Esophagus squamous epithelium (tissue), 5 donors: ENCODE measurements around the gene FBXL19. TPM values are rescaled to one million over a fixed set of nuclear protein-coding genes. Genes with fewer than 3 reads are reported as not detected.

Experiments
- DNase-seq: peaks from one replicate; lab custom pipeline; 2025; lab: John Stamatoyannopoulos, UW
- H3K27ac ChIP-seq, 4 donors: fragments of 200-600 bp; sonication (generic); one replicate each; pipeline ENCODE4 v1.5.1; 2016 to 2019; ENCODE audit warnings: mild to moderate bottlenecking in 1 of 4
- H3K27me3 ChIP-seq, 4 donors: fragments of 200-600 bp; sonication (generic); 1 replicate in 3 of 4; 2 replicates in 1 of 4; pipeline versions ENCODE4 v1.5.1 to v1.6.0; 2017 to 2021; ENCODE audit warnings: antibody characterized with exemption in 1 of 4
- H3K36me3 ChIP-seq, 3 donors: fragments of 200-600 bp; sonication (generic); one replicate each; pipeline ENCODE4 v1.5.1; 2016 to 2019
- H3K4me1 ChIP-seq, 3 donors: fragments of 200-600 bp; sonication (generic); one replicate each; pipeline ENCODE4 v1.5.1; 2017 to 2019
- H3K4me3 ChIP-seq, 4 donors: fragments of 200-600 bp; sonication (generic); 1 replicate in 3 of 4; 2 replicates in 1 of 4; pipeline ENCODE4 v1.5.1; 2016 to 2019; ENCODE audit warnings: mild to moderate bottlenecking in 2 of 4, moderate library complexity in 1 of 4
- H3K9me3 ChIP-seq, 3 donors: fragments of 200-600 bp; sonication (generic); one replicate each; pipeline ENCODE4 v1.5.1; 2016 to 2019
- POLR2A ChIP-seq, 4 donors: fragments of 450-650 bp; IDR thresholded peaks; one replicate each; pipeline ENCODE4 v1.6.1; 2017; ENCODE audit warnings: antibody characterized with exemption in 4 of 4, mild to moderate bottlenecking in 4 of 4, moderate library complexity in 3 of 4
- WGBS, 2 donors: methylation state at CpG; one replicate each; pipeline ENCODE4 v1.1.5; 2018; 5-methylcytosine and 5-hydroxymethylcytosine counted together
- intact Hi-C: fragments of 100-400 bp; cut with DNase I; formaldehyde crosslinking; loops from one replicate; pipeline ENCODE4 v1.15.0; 2022
- total RNA-seq, 4 donors: library from RNA; depleted of rRNA; stranded (reverse); fragments of >200 nt; gene quantifications; one replicate each; pipeline ENCODE4 v1.1.0, GENCODE V29; 2016
- TF ChIP-seq, protein P1 (sequence below), 6 experiments: fragments of 450-650 bp in 4 of 6; fragments of 200-600 bp in 2 of 6; sonication (generic) in 2 of 6; IDR thresholded peaks; one replicate each; pipeline ENCODE4 v1.5.1; 2016 to 2019; ENCODE audit warnings: antibody characterized with exemption in 6 of 6, mild to moderate bottlenecking in 4 of 6, moderate library complexity in 4 of 6
- donor health status: DM: yes; HTN: yes; CAD: no.

FBXL19 gene
- total RNA-seq, 4 donors from 2014 or later, result 17.0 to 28.7 (median 25.1) TPM

DNA sequence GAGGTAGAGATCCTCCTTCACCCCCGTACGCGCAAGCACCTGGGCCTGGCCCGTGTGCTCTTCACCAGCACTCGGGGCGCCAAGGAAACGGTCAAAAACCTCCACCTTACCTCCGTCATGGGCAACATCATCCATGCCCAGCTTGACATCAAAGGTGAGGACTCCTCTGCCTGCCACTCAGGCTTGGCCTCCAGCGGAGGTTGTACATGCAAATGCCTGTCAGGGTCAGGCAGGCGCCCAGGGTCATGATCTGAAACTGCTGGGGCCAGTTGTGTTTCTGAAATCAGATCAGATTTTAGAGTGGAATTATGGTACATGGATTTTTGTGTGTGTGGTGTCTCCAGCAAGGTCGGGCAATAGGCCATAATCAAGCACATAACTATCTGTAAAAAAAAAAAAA, 38.0 kb downstream of the FBXL19 start:
- Histone ChIP-seq H3K27me3 (no peaks in the 10 kb centered on the region), H3K27ac (no peak overlapping the region), H3K4me3 (no peak overlapping the region), H3K4me1 (peaks cover 17 to 22% (median 18%) of the 10 kb centered on the region in 3 donors), H3K36me3 (peaks cover 50 to 75% (median 63%) of the 10 kb centered on the region in 3 donors), H3K9me3 (no peaks in the 10 kb centered on the region)
- 92% methylated on average over 4 to 10 of the region's 11 CpGs for WGBS, 2 donors
- intact Hi-C loops, result no loop called here
- no peak for TF ChIP-seq POLR2A (IDR thresholded peaks at IDR 0.05)
- TF ChIP-seq, protein P1, sequence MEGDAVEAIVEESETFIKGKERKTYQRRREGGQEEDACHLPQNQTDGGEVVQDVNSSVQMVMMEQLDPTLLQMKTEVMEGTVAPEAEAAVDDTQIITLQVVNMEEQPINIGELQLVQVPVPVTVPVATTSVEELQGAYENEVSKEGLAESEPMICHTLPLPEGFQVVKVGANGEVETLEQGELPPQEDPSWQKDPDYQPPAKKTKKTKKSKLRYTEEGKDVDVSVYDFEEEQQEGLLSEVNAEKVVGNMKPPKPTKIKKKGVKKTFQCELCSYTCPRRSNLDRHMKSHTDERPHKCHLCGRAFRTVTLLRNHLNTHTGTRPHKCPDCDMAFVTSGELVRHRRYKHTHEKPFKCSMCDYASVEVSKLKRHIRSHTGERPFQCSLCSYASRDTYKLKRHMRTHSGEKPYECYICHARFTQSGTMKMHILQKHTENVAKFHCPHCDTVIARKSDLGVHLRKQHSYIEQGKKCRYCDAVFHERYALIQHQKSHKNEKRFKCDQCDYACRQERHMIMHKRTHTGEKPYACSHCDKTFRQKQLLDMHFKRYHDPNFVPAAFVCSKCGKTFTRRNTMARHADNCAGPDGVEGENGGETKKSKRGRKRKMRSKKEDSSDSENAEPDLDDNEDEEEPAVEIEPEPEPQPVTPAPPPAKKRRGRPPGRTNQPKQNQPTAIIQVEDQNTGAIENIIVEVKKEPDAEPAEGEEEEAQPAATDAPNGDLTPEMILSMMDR (IDR thresholded peaks at IDR 0.05), result no peak
- no peak for DNase-seq

DNA sequence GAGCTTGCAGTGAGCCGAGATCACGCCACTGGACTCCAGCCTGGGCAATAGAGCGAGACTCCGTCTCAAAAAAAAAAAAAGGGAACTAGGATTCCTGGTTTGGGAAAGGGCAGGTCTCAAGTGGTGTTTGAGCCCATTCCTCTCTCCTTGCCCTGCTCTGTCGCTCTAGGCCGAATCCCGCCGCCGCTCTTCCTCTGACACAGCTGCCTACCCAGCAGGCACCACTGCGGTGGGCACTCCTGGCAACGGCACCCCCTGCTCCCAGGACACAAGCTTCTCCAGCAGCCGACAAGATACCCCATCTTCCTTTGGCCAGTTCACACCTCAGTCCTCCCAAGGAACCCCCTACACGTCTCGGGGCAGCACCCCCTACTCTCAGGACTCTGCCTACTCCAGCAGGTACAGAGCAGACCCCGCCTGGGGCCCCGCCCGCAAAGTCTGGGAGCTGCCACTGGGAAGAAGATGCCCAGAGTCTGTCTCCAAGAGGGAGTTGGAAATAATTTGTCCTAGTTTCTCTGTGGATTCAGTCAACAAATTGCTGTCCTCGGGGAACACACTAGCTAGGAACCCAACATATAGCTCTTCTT, 40.6 kb downstream of the FBXL19 start:
- Histone ChIP-seq H3K27ac (no peak overlapping the region), H3K27me3 (no peaks in the 10 kb centered on the region), H3K36me3 (peaks cover 55 to 100% (median 89%) of the 10 kb centered on the region in 3 donors), H3K4me3 (no peak overlapping the region), H3K4me1 (peaks cover 4 to 7% (median 5%) of the 10 kb centered on the region in 3 donors), H3K9me3 (no peaks in the 10 kb centered on the region)
- no peak for DNase-seq
- intact Hi-C loops, result no loop called here
- WGBS, 2 donors, result 90 to 92% methylated on average over 12 to 15 of the region's 18 CpGs
- TF ChIP-seq POLR2A (IDR thresholded peaks at IDR 0.05), result no peak
- TF ChIP-seq, protein P1 (IDR thresholded peaks at IDR 0.05), result no peak

DNA sequence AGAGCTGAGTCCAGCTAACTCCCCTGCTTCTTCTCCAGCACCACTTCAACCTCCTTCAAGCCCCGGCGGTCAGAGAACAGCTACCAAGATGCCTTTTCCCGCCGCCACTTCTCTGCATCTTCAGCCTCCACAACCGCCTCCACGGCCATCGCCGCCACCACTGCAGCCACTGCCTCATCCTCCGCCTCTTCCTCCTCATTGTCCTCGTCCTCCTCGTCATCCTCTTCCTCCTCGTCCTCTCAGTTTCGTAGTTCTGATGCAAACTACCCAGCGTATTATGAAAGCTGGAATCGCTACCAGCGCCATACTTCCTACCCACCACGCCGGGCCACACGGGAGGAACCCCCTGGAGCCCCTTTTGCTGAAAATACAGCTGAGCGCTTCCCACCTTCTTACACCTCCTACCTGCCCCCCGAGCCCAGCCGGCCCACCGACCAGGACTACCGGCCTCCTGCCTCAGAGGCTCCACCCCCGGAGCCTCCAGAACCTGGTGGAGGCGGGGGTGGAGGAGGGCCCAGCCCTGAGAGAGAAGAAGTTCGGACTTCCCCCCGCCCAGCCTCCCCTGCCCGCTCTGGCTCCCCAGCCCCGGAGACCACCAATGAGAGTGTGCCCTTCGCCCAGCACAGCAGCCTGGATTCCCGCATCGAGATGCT, 41.3 kb downstream of the FBXL19 start:
- H3K4me1 ChIP-seq, result no peaks in the 10 kb centered on the region
- TF ChIP-seq, protein P1 (IDR thresholded peaks at IDR 0.05), result no peak
- TF ChIP-seq POLR2A (IDR thresholded peaks at IDR 0.05), result no peak
- peaks cover 61 to 100% (median 92%) of the 10 kb centered on the region in 3 donors for H3K36me3 ChIP-seq
- no peak for DNase-seq
- 88 to 93% methylated on average over 17 to 19 of the region's 33 CpGs for WGBS, 2 donors
- intact Hi-C loops, result no loop called here
- no peaks in the 10 kb centered on the region for H3K27me3 ChIP-seq
- H3K27ac ChIP-seq, result no peak overlapping the region
- H3K9me3 ChIP-seq, result no peaks in the 10 kb centered on the region
- H3K4me3 ChIP-seq, result no peak overlapping the region

DNA sequence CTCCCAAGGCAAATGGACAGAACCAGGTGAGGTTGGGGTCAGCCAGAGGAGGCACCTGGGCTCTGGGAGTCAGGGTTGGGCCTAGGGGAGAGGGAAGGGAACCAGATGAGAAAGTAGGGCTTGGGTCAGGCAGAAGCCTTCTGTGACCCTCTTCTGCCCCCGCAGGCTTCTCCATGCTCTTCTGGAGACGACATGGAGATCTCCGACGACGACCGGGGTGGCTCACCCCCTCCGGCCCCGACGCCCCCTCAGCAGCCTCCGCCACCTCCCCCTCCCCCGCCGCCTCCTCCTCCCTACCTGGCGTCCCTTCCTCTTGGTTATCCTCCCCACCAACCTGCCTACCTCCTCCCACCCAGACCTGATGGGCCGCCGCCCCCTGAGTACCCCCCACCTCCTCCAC, 42.1 kb downstream of the FBXL19 start:
- Histone ChIP-seq H3K9me3 (no peaks in the 10 kb centered on the region), H3K36me3 (peaks cover 63 to 100% (median 96%) of the 10 kb centered on the region in 3 donors), H3K27me3 (no peaks in the 10 kb centered on the region), H3K4me3 (no peak overlapping the region), H3K27ac (no peak overlapping the region), H3K4me1 (no peaks in the 10 kb centered on the region)
- intact Hi-C loops, result no loop called here
- 90 to 92% methylated on average over 5 to 10 of the region's 15 CpGs for WGBS, 2 donors
- no peak for TF ChIP-seq POLR2A (IDR thresholded peaks at IDR 0.05)
- TF ChIP-seq, protein P1 (IDR thresholded peaks at IDR 0.05), result no peak
- no peak for DNase-seq

DNA sequence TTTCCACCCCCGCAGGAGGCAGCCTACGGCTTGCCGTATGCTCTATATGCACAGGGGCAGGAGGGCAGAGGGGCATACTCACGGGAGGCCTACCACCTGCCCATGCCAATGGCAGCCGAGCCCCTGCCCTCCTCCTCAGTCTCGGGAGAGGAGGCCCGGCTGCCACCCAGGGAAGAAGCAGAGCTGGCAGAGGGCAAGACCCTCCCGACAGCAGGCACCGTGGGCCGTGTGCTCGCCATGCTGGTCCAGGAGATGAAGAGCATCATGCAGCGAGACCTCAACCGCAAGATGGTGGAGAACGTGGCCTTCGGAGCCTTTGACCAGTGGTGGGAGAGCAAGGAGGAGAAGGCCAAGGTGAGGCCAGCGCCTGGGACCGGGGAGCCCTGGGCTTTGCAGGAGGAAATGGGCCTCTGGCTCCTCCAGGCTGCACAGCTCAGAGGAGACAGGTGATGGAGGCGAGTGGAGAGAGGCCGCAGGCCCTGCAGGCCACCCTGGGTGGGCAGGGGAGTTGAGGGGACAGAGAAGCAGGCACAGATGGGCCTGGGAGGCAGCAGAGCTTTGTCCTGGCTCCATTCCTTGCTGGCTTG, 42.8 kb downstream of the FBXL19 start:
- intact Hi-C loops, result no loop called here
- DNase-seq, result no peak
- H3K9me3 ChIP-seq, result no peaks in the 10 kb centered on the region

More for the DNA sequence above, 42.8 kb downstream of the FBXL19 start:
- TF ChIP-seq, protein P1 (IDR thresholded peaks at IDR 0.05), result no peak
- TF ChIP-seq POLR2A (IDR thresholded peaks at IDR 0.05), result no peak
- Histone ChIP-seq H3K27ac (no peak overlapping the region), H3K4me1 (no peaks in the 10 kb centered on the region), H3K27me3 (no peaks in the 10 kb centered on the region), H3K4me3 (no peak overlapping the region), H3K36me3 (peaks cover 63 to 100% (median 98%) of the 10 kb centered on the region in 3 donors)
- 96 to 97% methylated on average over 9 to 12 of the region's 19 CpGs for WGBS, 2 donors
